ENCODE results near the gene LAP3.

The LAP3 gene

GRCh38 chr4:17587094-17587822 lies 10.3 kb downstream of the LAP3 start:
- H3K79me2 ChIP-seq (ENCODE audit: control insufficient read depth, insufficient read depth, low read length, unreplicated experiment): peaks cover 43% of the 10 kb centered on the region
- peaks cover 75% of the 10 kb centered on the region for H3K36me3 ChIP-seq (ENCODE audit: insufficient read depth, low read length)

DNA sequence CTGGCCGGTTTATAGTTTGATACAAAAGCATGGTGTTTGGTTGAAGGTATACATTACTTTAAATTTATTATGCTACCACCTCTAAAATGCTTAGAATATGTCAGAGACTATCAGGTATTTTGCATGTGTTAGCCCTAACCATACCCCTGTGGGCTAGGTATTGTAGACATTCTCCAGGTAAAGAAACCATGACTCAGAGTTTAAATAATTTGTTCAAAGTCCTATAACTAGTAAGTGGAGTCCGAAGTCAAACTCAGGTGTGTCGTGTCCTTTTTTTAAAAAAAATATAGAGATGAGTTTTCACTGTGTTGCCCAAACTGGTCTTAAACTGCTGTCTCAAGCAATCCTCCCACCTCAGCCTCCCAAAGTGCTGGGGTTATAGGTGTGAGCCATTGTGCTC lies 12.4 kb downstream of the LAP3 start:
- no peak overlapping the region for H2AFZ ChIP-seq (ENCODE audit: low read length, unreplicated experiment)
- H3K4me3 ChIP-seq (ENCODE audit: low read depth, low read length): no peak overlapping the region
- peaks cover 62% of the 10 kb centered on the region for H3K36me3 ChIP-seq (ENCODE audit: insufficient read depth, low read length)
- no peak overlapping the region for H3K27ac ChIP-seq (ENCODE audit: low read depth, low read length)
- H3K27me3 ChIP-seq (ENCODE audit: insufficient read depth, low read length): no peaks in the 10 kb centered on the region
- peaks cover 42% of the 10 kb centered on the region for H3K79me2 ChIP-seq (ENCODE audit: control insufficient read depth, insufficient read depth, low read length, unreplicated experiment)
- H3K4me1 ChIP-seq (ENCODE audit: control insufficient read depth, insufficient read depth, low read length, unreplicated experiment): no peaks in the 10 kb centered on the region

More at GRCh38 chr4:17587094-17587822, 10.3 kb downstream of the LAP3 start:
- Histone ChIP-seq H3K4me3 (ENCODE audit: low read depth, low read length) (no peak overlapping the region), H2AFZ (ENCODE audit: low read length, unreplicated experiment) (no peak overlapping the region), H3K27ac (ENCODE audit: low read depth, low read length) (no peak overlapping the region), H3K4me1 (ENCODE audit: control insufficient read depth, insufficient read depth, low read length, unreplicated experiment) (no peaks in the 10 kb centered on the region), H3K27me3 (ENCODE audit: insufficient read depth, low read length) (no peaks in the 10 kb centered on the region)

- Histone ChIP-seq H3K4me1 (ENCODE audit: control insufficient read depth, insufficient read depth, low read length, unreplicated experiment) (no peaks in the 10 kb centered on the region), H3K4me3 (ENCODE audit: low read depth, low read length) (no peak overlapping the region), H2AFZ (ENCODE audit: low read length, unreplicated experiment) (no peak overlapping the region), H3K27me3 (ENCODE audit: insufficient read depth, low read length) (no peaks in the 10 kb centered on the region), H3K79me2 (ENCODE audit: control insufficient read depth, insufficient read depth, low read length, unreplicated experiment) (peaks cover 29% of the 10 kb centered on the region), H3K27ac (ENCODE audit: low read depth, low read length) (no peak overlapping the region), H3K36me3 (ENCODE audit: insufficient read depth, low read length) (peaks cover 54% of the 10 kb centered on the region)
Observed at GRCh38 chr4:17595471-17596005, 18.5 kb downstream of the LAP3 start.

DNA sequence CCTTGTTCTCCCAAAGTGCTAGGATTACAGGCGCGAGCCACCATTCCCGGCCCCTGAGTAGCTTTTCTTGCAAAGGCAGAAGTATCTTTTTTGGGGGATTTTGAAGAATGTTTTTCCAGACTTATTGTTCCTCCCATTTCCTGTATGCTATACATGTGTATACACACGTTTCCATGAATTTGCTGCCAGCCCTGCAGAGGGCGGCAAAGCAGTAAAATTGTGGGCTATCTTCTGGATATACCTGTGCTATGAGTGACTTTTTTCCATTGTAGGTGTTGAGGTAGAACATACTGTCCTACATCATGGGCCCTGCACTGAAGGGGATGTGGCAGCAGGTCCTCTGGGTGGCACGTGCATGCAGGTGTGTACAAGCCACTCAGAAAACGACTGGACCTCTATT lies 20.5 kb downstream of the LAP3 start:
- Histone ChIP-seq H3K27me3 (ENCODE audit: insufficient read depth, low read length) (no peaks in the 10 kb centered on the region), H3K79me2 (ENCODE audit: control insufficient read depth, insufficient read depth, low read length, unreplicated experiment) (peaks cover 32% of the 10 kb centered on the region), H3K27ac (ENCODE audit: low read depth, low read length) (no peak overlapping the region), H3K4me3 (ENCODE audit: low read depth, low read length) (no peak overlapping the region), H3K36me3 (ENCODE audit: insufficient read depth, low read length) (peaks cover 65% of the 10 kb centered on the region), H3K4me1 (ENCODE audit: control insufficient read depth, insufficient read depth, low read length, unreplicated experiment) (no peaks in the 10 kb centered on the region), H2AFZ (ENCODE audit: low read length, unreplicated experiment) (no peak overlapping the region)

DNA sequence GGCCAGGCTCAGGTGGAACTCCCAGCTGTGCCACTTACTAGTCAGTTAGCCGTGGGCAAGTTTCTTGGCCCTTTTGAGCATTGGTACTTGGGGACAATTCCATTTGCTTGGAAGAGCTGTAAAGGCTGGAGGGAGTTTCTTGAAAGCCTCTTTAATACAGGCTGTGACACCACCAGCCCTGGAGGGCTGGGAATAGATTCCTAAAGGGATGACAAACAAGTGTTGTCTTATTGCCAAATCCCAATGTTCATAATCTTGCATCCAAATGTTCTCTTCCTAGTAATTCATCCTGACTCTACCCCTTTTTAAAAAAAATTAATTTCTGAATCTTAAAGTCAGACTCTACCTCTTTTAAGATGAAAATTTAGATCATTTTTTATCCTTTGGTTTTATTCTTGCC lies 22.8 kb downstream of the LAP3 start:
- H3K27me3 ChIP-seq (ENCODE audit: insufficient read depth, low read length): no peaks in the 10 kb centered on the region
- H2AFZ ChIP-seq (ENCODE audit: low read length, unreplicated experiment): no peak overlapping the region
- no peaks in the 10 kb centered on the region for H3K4me1 ChIP-seq (ENCODE audit: control insufficient read depth, insufficient read depth, low read length, unreplicated experiment)
- H3K79me2 ChIP-seq (ENCODE audit: control insufficient read depth, insufficient read depth, low read length, unreplicated experiment): peaks cover 22% of the 10 kb centered on the region
- no peak overlapping the region for H3K4me3 ChIP-seq (ENCODE audit: low read depth, low read length)
- peaks cover 55% of the 10 kb centered on the region for H3K36me3 ChIP-seq (ENCODE audit: insufficient read depth, low read length)
- H3K27ac ChIP-seq (ENCODE audit: low read depth, low read length): no peak overlapping the region

GRCh38 chr4:17605236-17605635 lies 28.2 kb downstream of the LAP3 start:
- Histone ChIP-seq H2AFZ (ENCODE audit: low read length, unreplicated experiment) (no peak overlapping the region), H3K4me1 (ENCODE audit: control insufficient read depth, insufficient read depth, low read length, unreplicated experiment) (no peaks in the 10 kb centered on the region), H3K79me2 (ENCODE audit: control insufficient read depth, insufficient read depth, low read length, unreplicated experiment) (peaks cover 12% of the 10 kb centered on the region), H3K27me3 (ENCODE audit: insufficient read depth, low read length) (no peaks in the 10 kb centered on the region), H3K27ac (ENCODE audit: low read depth, low read length) (no peak overlapping the region), H3K4me3 (ENCODE audit: low read depth, low read length) (no peak overlapping the region), H3K36me3 (ENCODE audit: insufficient read depth, low read length) (peaks cover 52% of the 10 kb centered on the region)

GRCh38 chr4:17613761-17614415 lies 36.9 kb downstream of the LAP3 start:
- H3K27me3 ChIP-seq (ENCODE audit: insufficient read depth, low read length): no peaks in the 10 kb centered on the region
- H3K4me3 ChIP-seq (ENCODE audit: low read depth, low read length): peak overlapping the region; percentile 97
- H3K27ac ChIP-seq (ENCODE audit: low read depth, low read length): peak overlapping the region; percentile 81
- peaks cover 9% of the 10 kb centered on the region; the same call in 1 of the 2 replicates for H3K36me3 ChIP-seq (ENCODE audit: insufficient read depth, low read length)
- peaks cover 24% of the 10 kb centered on the region for H3K4me1 ChIP-seq (ENCODE audit: control insufficient read depth, insufficient read depth, low read length, unreplicated experiment)
- peak overlapping the region; percentile 71 for H2AFZ ChIP-seq (ENCODE audit: low read length, unreplicated experiment)
- peaks cover 43% of the 10 kb centered on the region for H3K79me2 ChIP-seq (ENCODE audit: control insufficient read depth, insufficient read depth, low read length, unreplicated experiment)

DNA sequence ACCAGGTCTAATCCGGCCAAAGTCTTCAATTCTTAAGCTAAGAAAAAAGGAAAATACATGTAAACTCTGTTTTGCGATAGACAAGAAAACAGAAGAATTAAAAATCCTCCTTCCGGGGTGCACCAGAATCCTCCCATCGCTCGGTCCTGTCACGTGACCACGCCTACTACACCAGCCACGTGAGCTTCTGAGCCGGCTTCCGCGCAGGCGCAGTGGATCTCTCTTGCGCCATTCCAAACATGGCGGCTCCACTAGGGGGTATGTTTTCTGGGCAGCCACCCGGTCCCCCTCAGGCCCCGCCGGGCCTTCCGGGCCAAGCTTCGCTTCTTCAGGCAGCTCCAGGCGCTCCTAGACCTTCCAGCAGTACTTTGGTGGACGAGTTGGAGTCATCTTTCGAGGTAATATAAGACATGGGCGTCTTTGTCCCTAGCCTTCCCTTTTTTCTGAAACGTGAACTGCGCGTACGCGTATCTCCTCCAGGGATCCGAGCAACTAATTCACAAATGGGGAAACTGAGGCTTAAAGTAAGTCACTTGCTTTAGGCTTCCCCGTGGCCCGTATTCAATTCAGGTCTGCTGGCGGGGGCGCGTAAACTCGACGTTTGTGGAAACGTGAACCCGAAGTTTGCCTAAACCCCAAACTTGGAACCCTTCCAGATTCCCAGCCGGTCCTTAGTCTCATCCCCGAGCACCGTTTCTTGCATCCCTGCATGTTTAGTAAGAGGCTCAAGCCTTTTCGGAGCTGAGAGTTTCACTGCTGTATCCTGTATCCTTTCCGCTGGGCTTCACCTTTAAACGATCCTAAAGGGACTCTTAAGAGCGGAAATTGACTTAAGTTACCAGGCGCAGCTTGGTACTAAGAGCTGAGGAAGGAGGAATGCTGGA lies 37.7 kb downstream of the LAP3 start, which contains the start of gene MED28:
MED28 (plus strand) TSS at position 226 of the 884 bp plus-strand sequence; CDS start at position 240, 14 bp downstream.
- Histone ChIP-seq H3K4me3 (ENCODE audit: low read depth, low read length) (peak within 1 kb of the TSS; percentile 97), H2AFZ (ENCODE audit: low read length, unreplicated experiment) (peak within 1 kb of the TSS; percentile 71), H3K79me2 (ENCODE audit: control insufficient read depth, insufficient read depth, low read length, unreplicated experiment) (peaks cover 49% of the 10 kb centered on the region), H3K4me1 (ENCODE audit: control insufficient read depth, insufficient read depth, low read length, unreplicated experiment) (peaks cover 31% of the 10 kb centered on the region), H3K27ac (ENCODE audit: low read depth, low read length) (peak within 1 kb of the TSS; percentile 81), H3K27me3 (ENCODE audit: insufficient read depth, low read length) (no peaks in the 10 kb centered on the region), H3K36me3 (ENCODE audit: insufficient read depth, low read length) (peaks cover 9% of the 10 kb centered on the region; the same call in 1 of the 2 replicates)

GRCh38 chr4:17616283-17616682 lies 39.3 kb downstream of the LAP3 start:
- H3K4me3 ChIP-seq (ENCODE audit: low read depth, low read length): peak overlapping the region; percentile 97

GRCh38 chr4:17618926-17619325 lies 41.9 kb downstream of the LAP3 start:
- H3K79me2 ChIP-seq (ENCODE audit: control insufficient read depth, insufficient read depth, low read length, unreplicated experiment): peaks cover 75% of the 10 kb centered on the region
- peaks cover 41% of the 10 kb centered on the region for H3K36me3 ChIP-seq (ENCODE audit: insufficient read depth, low read length)
- peak overlapping the region; percentile 95 for H3K27ac ChIP-seq (ENCODE audit: low read depth, low read length)
- H3K4me3 ChIP-seq (ENCODE audit: low read depth, low read length): peak overlapping the region; percentile 49
- no peak overlapping the region for H2AFZ ChIP-seq (ENCODE audit: low read length, unreplicated experiment)
- H3K27me3 ChIP-seq (ENCODE audit: insufficient read depth, low read length): no peaks in the 10 kb centered on the region
- peaks cover 40% of the 10 kb centered on the region for H3K4me1 ChIP-seq (ENCODE audit: control insufficient read depth, insufficient read depth, low read length, unreplicated experiment)

More at GRCh38 chr4:17616283-17616682, 39.3 kb downstream of the LAP3 start:
- Histone ChIP-seq H2AFZ (ENCODE audit: low read length, unreplicated experiment) (no peak overlapping the region), H3K79me2 (ENCODE audit: control insufficient read depth, insufficient read depth, low read length, unreplicated experiment) (peaks cover 59% of the 10 kb centered on the region), H3K36me3 (ENCODE audit: insufficient read depth, low read length) (peaks cover 22% of the 10 kb centered on the region), H3K4me1 (ENCODE audit: control insufficient read depth, insufficient read depth, low read length, unreplicated experiment) (peaks cover 40% of the 10 kb centered on the region), H3K27ac (ENCODE audit: low read depth, low read length) (no peak overlapping the region), H3K27me3 (ENCODE audit: insufficient read depth, low read length) (no peaks in the 10 kb centered on the region)

Measured in ACC112 (cell line).